ENCODE data around the gene GABRB1.

GRCh38 chr4:47383829-47384427 is 352.6 kb downstream of the GABRB1 start:
- TF ChIP-seq GATA3 (IDR thresholded peaks at IDR 0.05; ENCODE audit: low read depth, low read length) (no peak), GATA2 (IDR thresholded peaks at IDR 0.05; ENCODE audit: low read depth, low read length) (no peak)
